Measurements from ENCODE around the gene AFP.

GRCh38 chr4:73442275-73442674, 6.3 kb downstream of the AFP start:
- TF ChIP-seq SRF (IDR thresholded peaks at IDR 0.05; ENCODE audit: low read depth, low read length), result no peak
- no peak for TF ChIP-seq CTCF (IDR thresholded peaks at IDR 0.05; ENCODE audit: control extremely low read depth in 1 of 3, insufficient read depth in 1 of 3, low read depth in 1 of 3, low read length in 3 of 3)
- no peak for TF ChIP-seq POLR2A (IDR thresholded peaks at IDR 0.05; ENCODE audit: control extremely low read depth in 1 of 2, low read depth in 2 of 2, low read length in 2 of 2)
- TF ChIP-seq, protein P1, sequence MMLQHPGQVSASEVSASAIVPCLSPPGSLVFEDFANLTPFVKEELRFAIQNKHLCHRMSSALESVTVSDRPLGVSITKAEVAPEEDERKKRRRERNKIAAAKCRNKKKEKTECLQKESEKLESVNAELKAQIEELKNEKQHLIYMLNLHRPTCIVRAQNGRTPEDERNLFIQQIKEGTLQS (IDR thresholded peaks at IDR 0.05; ENCODE audit: insufficient read depth, low read depth, low read length), result no peak
- TF ChIP-seq POLR2AphosphoS5 (IDR thresholded peaks at IDR 0.05; ENCODE audit: low read depth, low read length), result no peak
- TF ChIP-seq KDM1A (IDR thresholded peaks at IDR 0.05; ENCODE audit: borderline replicate concordance, low read length), result no peak
- no peak for TF ChIP-seq SUZ12 (IDR thresholded peaks at IDR 0.05; ENCODE audit: low read length)
- no peak for TF ChIP-seq SIN3A (conservative IDR thresholded peaks at IDR 0.05 in 1 of 2, IDR thresholded peaks at IDR 0.05 in 1 of 2; ENCODE audit: low read depth in 1 of 2, low read length in 2 of 2)
- no peak for TF ChIP-seq EZH2 (IDR thresholded peaks at IDR 0.05; ENCODE audit: low read depth, low read length, severe bottlenecking)
- TF ChIP-seq SP1 (IDR thresholded peaks at IDR 0.05; ENCODE audit: low read depth, low read length), result no peak
- no peak for TF ChIP-seq JUND (IDR thresholded peaks at IDR 0.05; ENCODE audit: low read length)
- no peak for TF ChIP-seq JUN (IDR thresholded peaks at IDR 0.05; ENCODE audit: low read depth, low read length)
- no peak for TF ChIP-seq RAD21 (IDR thresholded peaks at IDR 0.05 in 1 of 2, conservative IDR thresholded peaks at IDR 0.05 in 1 of 2; ENCODE audit: low read depth in 2 of 2, low read length in 2 of 2)
- no peak for TF ChIP-seq RXRA (IDR thresholded peaks at IDR 0.05; ENCODE audit: insufficient read depth, low read depth, low read length)
